Measurements from ENCODE around the gene TPI1. TPM values are rescaled to one million over a fixed set of nuclear protein-coding genes. Genes with fewer than 3 reads are reported as not detected.
A peak's percentile ranks its signal among the peaks of the same experiment; 100 is the strongest.
"Not testable (repeated sequence)": the region's sequence is repeated elsewhere in the genome, so short reads cannot be mapped to it uniquely, and the experiment has no call there.

Gene TPI1
- total and polyA plus RNA-seq, 2 experiments from 2014 or later: 571 to 891 TPM

DNA sequence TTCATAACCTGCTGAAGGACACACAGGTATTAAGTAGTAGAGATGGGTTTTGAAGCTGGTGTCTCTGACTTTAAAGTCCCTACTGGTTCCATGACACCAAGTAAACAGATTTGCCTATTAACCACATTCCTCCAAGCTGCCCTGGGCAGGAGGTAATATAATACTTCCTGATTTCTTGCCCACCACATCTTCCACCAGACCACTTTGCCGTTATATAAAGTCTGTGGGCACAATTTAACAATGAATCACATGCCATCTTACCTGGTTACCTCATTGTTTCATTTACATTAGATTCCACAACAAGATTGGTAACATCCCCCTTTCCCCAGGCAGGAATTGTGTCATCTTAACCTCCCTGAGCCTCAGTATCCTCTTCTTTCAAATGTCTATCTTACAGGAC, 36.4 kb downstream of the TPI1 start:
- H3K9me2 ChIP-seq (replicated peaks; ENCODE audit: insufficient read depth): no peaks in the 10 kb centered on the region
- WGBS (ENCODE audit: low lambda C conversion rate, missing lambda C conversion rate): 69% methylated on average over 1 of the region's 1 CpG
- H3K4me2 ChIP-seq: peak overlapping the region; percentile 88

DNA sequence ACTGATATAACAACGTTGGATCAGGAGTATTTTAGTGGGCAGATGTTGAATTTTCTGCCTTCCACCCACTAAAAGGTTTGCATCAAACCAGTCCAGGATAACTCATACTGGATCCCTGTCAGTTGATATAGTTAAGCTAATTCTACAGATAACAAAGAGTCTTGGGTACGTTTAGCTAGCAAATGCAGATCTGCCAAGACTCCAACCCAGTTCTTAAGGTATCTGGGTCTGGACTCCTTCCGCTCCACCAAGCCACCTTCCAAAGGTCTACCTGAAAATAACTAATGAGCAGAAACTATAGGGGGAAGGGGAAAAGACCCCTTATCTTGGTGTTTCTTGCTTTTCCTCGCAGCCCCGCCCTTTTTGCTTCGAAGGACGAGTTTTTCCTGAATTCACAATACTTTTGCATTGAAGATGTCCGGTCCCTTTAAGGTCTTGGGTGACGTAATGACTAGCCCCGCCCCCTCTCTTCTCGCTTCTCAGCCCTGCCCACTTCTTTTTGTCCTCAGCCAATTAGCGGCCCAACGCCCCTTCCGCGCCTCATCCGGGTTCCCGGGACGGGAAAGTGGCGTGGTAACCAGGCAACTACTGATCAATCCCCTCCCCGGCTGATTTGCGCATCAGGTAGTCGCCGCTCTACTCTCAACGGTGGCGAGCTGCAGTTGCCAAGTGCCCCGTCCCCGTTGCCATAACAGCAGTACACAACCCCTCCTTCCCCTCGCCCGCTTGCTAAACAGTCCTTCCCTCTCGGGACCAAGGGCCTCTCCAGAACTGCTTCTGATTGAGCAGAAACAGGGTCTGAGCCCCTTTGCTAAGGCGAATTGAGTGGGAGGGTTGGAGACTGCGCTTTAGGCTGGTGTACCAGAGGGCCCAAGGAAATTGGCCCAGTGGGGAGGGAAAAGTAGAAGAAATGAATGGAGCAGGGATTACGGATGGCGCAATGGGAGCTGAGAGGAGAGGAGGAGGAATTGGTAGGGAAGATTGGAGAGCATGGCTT, 37.2 kb downstream of the TPI1 start, which contains the start of gene LRRC23:
TSS of gene LRRC23 (plus strand) at position 543 of the 997 bp plus-strand sequence. CDS start 812 bp downstream, outside the sequence.
- Histone ChIP-seq H2AFZ (peak within 1 kb of the TSS; percentile 89), H3K4me1 (ENCODE audit: insufficient read depth) (peaks cover 8% of the 10 kb centered on the region)
- WGBS (ENCODE audit: low lambda C conversion rate, missing lambda C conversion rate): 6% methylated on average over 34 of the region's 34 CpGs

More for the DNA sequence above, 36.4 kb downstream of the TPI1 start:
- H3K27me3 ChIP-seq: no peaks in the 10 kb centered on the region
- no peaks in the 10 kb centered on the region for H3K9me3 ChIP-seq (ENCODE audit: low read depth)
- no peak overlapping the region for H3K4me3 ChIP-seq
- peak overlapping the region; percentile 89 for H2AFZ ChIP-seq
- peaks cover 8% of the 10 kb centered on the region for H3K4me1 ChIP-seq (ENCODE audit: insufficient read depth)
- H3K36me3 ChIP-seq (replicated peaks; ENCODE audit: insufficient read depth, low read depth): no peaks in the 10 kb centered on the region
- TF ChIP-seq EZH2 (IDR thresholded peaks at IDR 0.05; ENCODE audit: borderline replicate concordance) (no peak), EZH2phosphoT487 (IDR thresholded peaks at IDR 0.05; ENCODE audit: low read depth, severe bottlenecking, unreplicated experiment) (no peak)
- TF ChIP-seq, protein P1, sequence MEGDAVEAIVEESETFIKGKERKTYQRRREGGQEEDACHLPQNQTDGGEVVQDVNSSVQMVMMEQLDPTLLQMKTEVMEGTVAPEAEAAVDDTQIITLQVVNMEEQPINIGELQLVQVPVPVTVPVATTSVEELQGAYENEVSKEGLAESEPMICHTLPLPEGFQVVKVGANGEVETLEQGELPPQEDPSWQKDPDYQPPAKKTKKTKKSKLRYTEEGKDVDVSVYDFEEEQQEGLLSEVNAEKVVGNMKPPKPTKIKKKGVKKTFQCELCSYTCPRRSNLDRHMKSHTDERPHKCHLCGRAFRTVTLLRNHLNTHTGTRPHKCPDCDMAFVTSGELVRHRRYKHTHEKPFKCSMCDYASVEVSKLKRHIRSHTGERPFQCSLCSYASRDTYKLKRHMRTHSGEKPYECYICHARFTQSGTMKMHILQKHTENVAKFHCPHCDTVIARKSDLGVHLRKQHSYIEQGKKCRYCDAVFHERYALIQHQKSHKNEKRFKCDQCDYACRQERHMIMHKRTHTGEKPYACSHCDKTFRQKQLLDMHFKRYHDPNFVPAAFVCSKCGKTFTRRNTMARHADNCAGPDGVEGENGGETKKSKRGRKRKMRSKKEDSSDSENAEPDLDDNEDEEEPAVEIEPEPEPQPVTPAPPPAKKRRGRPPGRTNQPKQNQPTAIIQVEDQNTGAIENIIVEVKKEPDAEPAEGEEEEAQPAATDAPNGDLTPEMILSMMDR (IDR thresholded peaks at IDR 0.05; ENCODE audit: poor library complexity): no peak
- H4K20me1 ChIP-seq (ENCODE audit: insufficient read depth, poor library complexity, severe bottlenecking): no peaks in the 10 kb centered on the region
- H3K79me2 ChIP-seq: no peaks in the 10 kb centered on the region
- DNase-seq (ENCODE audit: low spot score): no peak
- peak overlapping the region; percentile 51 for H3K27ac ChIP-seq

GRCh38 chr12:6905414-6906040, 38.2 kb downstream of the TPI1 start:
- Histone ChIP-seq H3K27ac (peak overlapping the region; percentile 74), H3K27me3 (no peaks in the 10 kb centered on the region), H3K4me2 (peak overlapping the region; percentile 88), H3K36me3 (replicated peaks; ENCODE audit: insufficient read depth, low read depth) (no peaks in the 10 kb centered on the region), H3K79me2 (no peaks in the 10 kb centered on the region), H3K9me2 (replicated peaks; ENCODE audit: insufficient read depth) (no peaks in the 10 kb centered on the region), H3K9me3 (ENCODE audit: low read depth) (no peaks in the 10 kb centered on the region), H4K20me1 (ENCODE audit: insufficient read depth, poor library complexity, severe bottlenecking) (no peaks in the 10 kb centered on the region), H3K4me1 (ENCODE audit: insufficient read depth) (peaks cover 8% of the 10 kb centered on the region), H3K4me3 (peak overlapping the region; percentile 56), H2AFZ (no peak overlapping the region)
- no peak for DNase-seq (ENCODE audit: low spot score)
- WGBS (ENCODE audit: low lambda C conversion rate, missing lambda C conversion rate): 66% methylated on average over 5 of the region's 5 CpGs
- no peak for TF ChIP-seq EZH2phosphoT487 (IDR thresholded peaks at IDR 0.05; ENCODE audit: low read depth, severe bottlenecking, unreplicated experiment)
- TF ChIP-seq, protein P1 (IDR thresholded peaks at IDR 0.05; ENCODE audit: poor library complexity): no peak
- no peak for TF ChIP-seq EZH2 (IDR thresholded peaks at IDR 0.05; ENCODE audit: borderline replicate concordance)

More for the DNA sequence above, 37.2 kb downstream of the TPI1 start, which contains the start of gene LRRC23:
- DNase-seq (ENCODE audit: low spot score): peak; percentile 98
- Histone ChIP-seq H3K27ac (peak within 1 kb of the TSS; percentile 74), H3K9me3 (ENCODE audit: low read depth) (no peaks in the 10 kb centered on the region), H3K4me2 (peak within 1 kb of the TSS; percentile 88), H3K4me3 (peak within 1 kb of the TSS; percentile 56), H3K27me3 (no peaks in the 10 kb centered on the region), H3K9me2 (replicated peaks; ENCODE audit: insufficient read depth) (no peaks in the 10 kb centered on the region), H3K36me3 (replicated peaks; ENCODE audit: insufficient read depth, low read depth) (no peaks in the 10 kb centered on the region), H4K20me1 (ENCODE audit: insufficient read depth, poor library complexity, severe bottlenecking) (no peaks in the 10 kb centered on the region), H3K79me2 (no peaks in the 10 kb centered on the region)
- TF ChIP-seq EZH2 (IDR thresholded peaks at IDR 0.05; ENCODE audit: borderline replicate concordance): no peak
- no peak for TF ChIP-seq EZH2phosphoT487 (IDR thresholded peaks at IDR 0.05; ENCODE audit: low read depth, severe bottlenecking, unreplicated experiment)
- TF ChIP-seq, protein P1 (IDR thresholded peaks at IDR 0.05; ENCODE audit: poor library complexity): no peak

- not testable (repeated sequence) for H2AFZ ChIP-seq; H3K79me2 ChIP-seq; H4K20me1 ChIP-seq (ENCODE audit: insufficient read depth, poor library complexity, severe bottlenecking); H3K36me3 ChIP-seq (replicated peaks; ENCODE audit: insufficient read depth, low read depth); H3K27ac ChIP-seq; H3K27me3 ChIP-seq; H3K9me3 ChIP-seq (ENCODE audit: low read depth); DNase-seq (ENCODE audit: low spot score); H3K4me2 ChIP-seq; H3K4me1 ChIP-seq (ENCODE audit: insufficient read depth); H3K9me2 ChIP-seq (replicated peaks; ENCODE audit: insufficient read depth); H3K4me3 ChIP-seq
- 97% methylated on average over 11 of the region's 11 CpGs for WGBS (ENCODE audit: low lambda C conversion rate, missing lambda C conversion rate)
Measured at GRCh38 chr12:6908141-6908540, 40.8 kb downstream of the TPI1 start.

All from hepatocyte (in vitro differentiated cells).